ENCODE results near the gene FUT6.
"Not testable (repeated sequence)": the region's sequence is repeated elsewhere in the genome, so short reads cannot be mapped to it uniquely, and the experiment has no call there.

The FUT6 gene

GRCh38 chr19:5864725-5865486 lies 25.4 kb upstream of the FUT6 start:
- no peak for DNase-seq (ENCODE audit: low spot score)
- TF ChIP-seq, protein P1, sequence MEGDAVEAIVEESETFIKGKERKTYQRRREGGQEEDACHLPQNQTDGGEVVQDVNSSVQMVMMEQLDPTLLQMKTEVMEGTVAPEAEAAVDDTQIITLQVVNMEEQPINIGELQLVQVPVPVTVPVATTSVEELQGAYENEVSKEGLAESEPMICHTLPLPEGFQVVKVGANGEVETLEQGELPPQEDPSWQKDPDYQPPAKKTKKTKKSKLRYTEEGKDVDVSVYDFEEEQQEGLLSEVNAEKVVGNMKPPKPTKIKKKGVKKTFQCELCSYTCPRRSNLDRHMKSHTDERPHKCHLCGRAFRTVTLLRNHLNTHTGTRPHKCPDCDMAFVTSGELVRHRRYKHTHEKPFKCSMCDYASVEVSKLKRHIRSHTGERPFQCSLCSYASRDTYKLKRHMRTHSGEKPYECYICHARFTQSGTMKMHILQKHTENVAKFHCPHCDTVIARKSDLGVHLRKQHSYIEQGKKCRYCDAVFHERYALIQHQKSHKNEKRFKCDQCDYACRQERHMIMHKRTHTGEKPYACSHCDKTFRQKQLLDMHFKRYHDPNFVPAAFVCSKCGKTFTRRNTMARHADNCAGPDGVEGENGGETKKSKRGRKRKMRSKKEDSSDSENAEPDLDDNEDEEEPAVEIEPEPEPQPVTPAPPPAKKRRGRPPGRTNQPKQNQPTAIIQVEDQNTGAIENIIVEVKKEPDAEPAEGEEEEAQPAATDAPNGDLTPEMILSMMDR (IDR thresholded peaks at IDR 0.05; ENCODE audit: extremely low read depth, missing control alignments): no peak

GRCh38 chr19:5864013-5864720 lies 24.7 kb upstream of the FUT6 start:
- DNase-seq (ENCODE audit: low spot score): no peak
- TF ChIP-seq, protein P1 (IDR thresholded peaks at IDR 0.05; ENCODE audit: extremely low read depth, missing control alignments): no peak

DNA sequence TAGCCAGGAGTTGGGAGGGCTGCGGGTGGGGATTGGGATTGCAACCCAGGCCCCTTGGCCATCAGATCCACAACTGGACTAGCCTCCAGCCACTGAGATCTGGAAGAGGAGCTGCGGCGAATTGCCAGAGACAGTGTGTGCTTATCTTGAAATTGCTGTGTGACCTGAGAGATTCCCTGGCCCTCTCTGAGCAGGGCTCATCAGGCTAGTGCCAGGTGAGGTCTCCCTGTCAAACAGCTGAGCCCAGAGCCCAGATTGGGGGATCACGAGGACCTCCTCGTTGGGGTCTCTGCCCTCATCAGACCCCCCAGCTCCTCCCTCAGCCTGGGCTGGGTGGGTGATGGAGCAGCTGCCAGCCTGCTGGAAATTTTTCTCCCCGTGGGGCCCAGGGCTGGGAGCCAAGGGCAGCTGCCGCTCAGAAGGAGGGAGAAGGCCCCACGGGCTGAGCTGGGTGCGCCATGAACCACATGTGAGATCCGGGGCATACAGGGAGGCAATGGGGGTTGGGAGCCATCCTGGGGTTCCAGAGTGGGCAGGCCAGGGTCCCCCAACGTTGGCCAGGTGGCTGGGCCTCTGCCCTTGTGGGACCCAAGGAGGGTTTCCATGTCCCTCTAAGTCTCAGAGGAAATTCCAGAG lies 23.6 kb upstream of the FUT6 start:
- TF ChIP-seq, protein P1 (IDR thresholded peaks at IDR 0.05; ENCODE audit: extremely low read depth, missing control alignments): no peak
- DNase-seq (ENCODE audit: low spot score): no peak

- TF ChIP-seq, protein P1 (IDR thresholded peaks at IDR 0.05; ENCODE audit: extremely low read depth, missing control alignments): no peak
Measured at GRCh38 chr19:5857203-5858081, 17.9 kb upstream of the FUT6 start.

DNA sequence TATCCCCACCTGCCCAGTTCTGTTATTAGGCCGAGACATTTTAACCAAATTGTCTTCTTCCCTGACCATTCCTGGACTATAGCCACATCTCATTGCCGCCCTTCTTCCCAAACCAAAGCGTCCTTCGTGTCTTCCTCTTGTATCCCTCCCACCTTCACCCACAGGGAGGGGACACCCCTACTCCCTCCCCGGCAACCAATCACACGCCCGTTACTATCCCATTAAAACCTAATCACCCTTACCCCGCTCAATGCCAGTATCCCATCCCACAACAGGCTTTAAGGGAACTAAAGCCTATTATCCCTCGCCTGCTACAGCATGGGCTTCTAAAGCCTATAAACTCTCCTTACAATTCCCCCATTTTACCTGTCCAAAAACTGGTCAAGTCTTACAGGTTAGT lies 15.6 kb upstream of the FUT6 start:
- DNase-seq (ENCODE audit: low spot score): not testable (repeated sequence)

More at GRCh38 chr19:5857203-5858081, 17.9 kb upstream of the FUT6 start:
- DNase-seq (ENCODE audit: low spot score): no peak

DNA sequence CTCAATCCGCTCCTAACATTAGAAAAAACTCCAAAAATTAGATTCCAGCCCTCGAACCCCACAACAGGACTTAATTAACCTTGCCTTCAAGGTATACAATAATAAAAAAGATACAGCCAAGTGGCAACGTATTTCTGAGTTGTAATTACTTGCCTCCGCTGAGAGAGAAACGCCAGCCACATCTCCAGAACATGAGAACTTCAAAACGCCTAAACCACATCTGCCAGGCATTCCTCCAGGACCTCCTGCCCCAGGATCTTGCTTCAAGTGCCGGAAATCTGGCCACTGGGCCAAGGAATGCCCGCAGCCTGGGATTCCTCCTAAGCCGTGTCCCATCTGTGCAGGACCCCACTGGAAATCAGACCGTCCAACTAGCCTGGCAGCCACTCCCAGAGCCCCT lies 14.6 kb upstream of the FUT6 start:
- not testable (repeated sequence) for DNase-seq (ENCODE audit: low spot score)

DNA sequence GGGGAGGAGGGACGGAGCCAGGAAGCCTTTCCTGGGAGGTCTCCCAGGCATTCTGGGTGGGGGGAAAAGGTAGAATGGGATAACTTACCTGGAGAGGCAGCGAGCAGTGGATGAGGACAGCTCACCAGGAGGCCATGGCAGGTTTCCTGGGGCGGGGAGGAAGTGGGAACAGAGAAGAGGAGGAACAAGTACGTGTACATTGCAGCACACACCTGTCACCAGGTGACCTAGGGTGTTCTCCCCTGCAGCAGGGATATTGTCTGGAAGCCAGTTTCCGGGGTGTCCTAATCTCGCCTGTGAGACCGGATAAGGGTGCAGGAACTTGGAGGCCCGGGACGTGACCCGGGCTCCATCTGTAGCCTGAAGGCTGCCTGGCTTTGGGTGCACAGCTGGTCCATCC lies 11.8 kb upstream of the FUT6 start, which contains the start of gene FUT3:
TSS of gene FUT3 (minus strand) at position 148 of the 400 bp plus-strand sequence.
- TF ChIP-seq, protein P1 (IDR thresholded peaks at IDR 0.05; ENCODE audit: extremely low read depth, missing control alignments): no peak
- DNase-seq (ENCODE audit: low spot score): no peak

Data from GM20000 (cell line).